Measurements from ENCODE around the gene SLC12A5. TPM values are rescaled to one million over a fixed set of nuclear protein-coding genes. Genes with fewer than 3 reads are reported as not detected.

Gene SLC12A5
- total RNA-seq, 4 donors from 2014 or later: not detected

- H3K9me3 ChIP-seq: no peaks in the 10 kb centered on the region
- 49 to 55% methylated on average over 2 of the region's 2 CpGs for WGBS, 2 donors
- DNase-seq: no peak
- H3K36me3 ChIP-seq: no peaks in the 10 kb centered on the region
- TF ChIP-seq POLR2A (IDR thresholded peaks at IDR 0.05) (no peak), CTCF (IDR thresholded peaks at IDR 0.05) (no peak)
- H3K27ac ChIP-seq: no peak overlapping the region
- peaks cover 0 to 34% (median 0%) of the 10 kb centered on the region in 3 donors for H3K4me1 ChIP-seq
- H3K27me3 ChIP-seq: peaks cover 0 to 74% (median 0%) of the 10 kb centered on the region in 4 donors
- no peak overlapping the region for H3K4me3 ChIP-seq
- intact Hi-C loops (cut with DNase I): no loop called here
Measured at GRCh38 chr20:45998337-45998736, 30.7 kb upstream of the SLC12A5 start.

- DNase-seq: no peak
- WGBS, 2 donors: 60 to 73% methylated on average over 4 of the region's 4 CpGs
- no peaks in the 10 kb centered on the region for H3K36me3 ChIP-seq
- H3K4me1 ChIP-seq: peaks cover 0 to 32% (median 0%) of the 10 kb centered on the region in 3 donors
- no peak overlapping the region for H3K4me3 ChIP-seq
- intact Hi-C loops (cut with DNase I): no loop called here
- no peaks in the 10 kb centered on the region for H3K9me3 ChIP-seq
- TF ChIP-seq CTCF (IDR thresholded peaks at IDR 0.05): no peak
- no peak for TF ChIP-seq POLR2A (IDR thresholded peaks at IDR 0.05)
- peaks cover 0 to 75% (median 0%) of the 10 kb centered on the region in 4 donors for H3K27me3 ChIP-seq
- H3K27ac ChIP-seq: no peak overlapping the region
Measured at GRCh38 chr20:45998761-45999160, 30.3 kb upstream of the SLC12A5 start.

- no peak overlapping the region for H3K4me3 ChIP-seq
- intact Hi-C loops (cut with DNase I): no loop called here
- peaks cover 0 to 80% (median 0%) of the 10 kb centered on the region in 4 donors for H3K27me3 ChIP-seq
- no peak overlapping the region for H3K27ac ChIP-seq
- no peak for DNase-seq
- peaks cover 0 to 29% (median 0%) of the 10 kb centered on the region in 3 donors for H3K4me1 ChIP-seq
- 85 to 87% methylated on average over 4 of the region's 4 CpGs for WGBS, 2 donors
- TF ChIP-seq CTCF (IDR thresholded peaks at IDR 0.05) (no peak), POLR2A (IDR thresholded peaks at IDR 0.05) (no peak)
- no peaks in the 10 kb centered on the region for H3K36me3 ChIP-seq
- no peaks in the 10 kb centered on the region for H3K9me3 ChIP-seq
Measured at GRCh38 chr20:45999557-46000261, 29.3 kb upstream of the SLC12A5 start.

GRCh38 chr20:46000262-46000996 lies 28.6 kb upstream of the SLC12A5 start:
- Histone ChIP-seq H3K27ac (no peak overlapping the region), H3K4me1 (peaks cover 0 to 28% (median 0%) of the 10 kb centered on the region in 3 donors), H3K4me3 (no peak overlapping the region), H3K27me3 (peaks cover 0 to 80% (median 0%) of the 10 kb centered on the region in 4 donors), H3K36me3 (no peaks in the 10 kb centered on the region), H3K9me3 (no peaks in the 10 kb centered on the region)
- intact Hi-C loops (cut with DNase I): no loop called here
- TF ChIP-seq CTCF (IDR thresholded peaks at IDR 0.05): no peak
- no peak for TF ChIP-seq POLR2A (IDR thresholded peaks at IDR 0.05)
- no peak for DNase-seq
- 43 to 62% methylated on average over 14 to 15 of the region's 16 CpGs for WGBS, 2 donors

GRCh38 chr20:46001498-46001897 lies 27.5 kb upstream of the SLC12A5 start:
- Histone ChIP-seq H3K27ac (no peak overlapping the region), H3K9me3 (no peaks in the 10 kb centered on the region), H3K4me1 (peaks cover 0 to 29% (median 0%) of the 10 kb centered on the region in 3 donors), H3K4me3 (no peak overlapping the region), H3K36me3 (no peaks in the 10 kb centered on the region), H3K27me3 (peaks cover 0 to 86% (median 0%) of the 10 kb centered on the region in 4 donors)
- WGBS, 2 donors: 86 to 96% methylated on average over 3 to 4 of the region's 5 CpGs
- TF ChIP-seq CTCF (IDR thresholded peaks at IDR 0.05) (no peak), POLR2A (IDR thresholded peaks at IDR 0.05) (no peak)
- intact Hi-C loops (cut with DNase I): no loop called here
- DNase-seq: no peak
